ENCODE results near the gene RGS7. TPM values are rescaled to one million over a fixed set of nuclear protein-coding genes. Genes with fewer than 3 reads are reported as not detected.
A peak's percentile ranks its signal among the peaks of the same experiment; 100 is the strongest.
"Not testable (repeated sequence)": the region's sequence is repeated elsewhere in the genome, so short reads cannot be mapped to it uniquely, and the experiment has no call there.

RGS7 gene
- polyA plus RNA-seq, 1 donor, result 2.1 TPM

DNA sequence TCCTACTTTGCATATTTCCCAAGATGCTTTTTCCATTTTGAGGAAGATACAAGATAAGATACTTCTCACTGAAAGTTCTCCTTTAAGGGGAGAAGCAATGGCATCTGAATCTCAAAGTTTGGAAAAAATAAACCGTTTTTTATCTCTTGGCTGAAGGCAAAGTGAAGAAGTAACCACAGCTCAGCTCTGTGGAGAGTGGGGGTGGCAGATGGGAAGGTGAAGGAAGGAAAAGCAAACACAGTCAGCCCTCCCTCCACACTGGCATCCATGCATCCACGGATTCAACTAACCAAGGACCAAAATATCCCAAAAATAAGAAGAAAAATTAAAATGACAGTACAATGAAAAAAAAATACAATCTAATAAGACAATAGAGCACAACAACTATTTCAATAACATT is 211.1 kb downstream of the RGS7 start:
- Histone ChIP-seq H3K27ac (ENCODE audit: low read length) (no peak overlapping the region), H3K4me1 (ENCODE audit: control insufficient read depth, insufficient read depth, low read length) (peaks cover 18% of the 10 kb centered on the region), H3K27me3 (ENCODE audit: control insufficient read depth, insufficient read depth, low read length) (no peaks in the 10 kb centered on the region), H3K36me3 (ENCODE audit: control insufficient read depth, insufficient read depth, low read length) (no peaks in the 10 kb centered on the region), H3K9me3 (ENCODE audit: control insufficient read depth, low read depth, low read length) (peaks cover 2% of the 10 kb centered on the region), H3K4me3 (ENCODE audit: low read length) (no peak overlapping the region)
- 40% methylated on average over 1 of the region's 2 CpGs for WGBS (ENCODE audit: insufficient coverage, low lambda C conversion rate)
- no peak for DNase-seq

DNA sequence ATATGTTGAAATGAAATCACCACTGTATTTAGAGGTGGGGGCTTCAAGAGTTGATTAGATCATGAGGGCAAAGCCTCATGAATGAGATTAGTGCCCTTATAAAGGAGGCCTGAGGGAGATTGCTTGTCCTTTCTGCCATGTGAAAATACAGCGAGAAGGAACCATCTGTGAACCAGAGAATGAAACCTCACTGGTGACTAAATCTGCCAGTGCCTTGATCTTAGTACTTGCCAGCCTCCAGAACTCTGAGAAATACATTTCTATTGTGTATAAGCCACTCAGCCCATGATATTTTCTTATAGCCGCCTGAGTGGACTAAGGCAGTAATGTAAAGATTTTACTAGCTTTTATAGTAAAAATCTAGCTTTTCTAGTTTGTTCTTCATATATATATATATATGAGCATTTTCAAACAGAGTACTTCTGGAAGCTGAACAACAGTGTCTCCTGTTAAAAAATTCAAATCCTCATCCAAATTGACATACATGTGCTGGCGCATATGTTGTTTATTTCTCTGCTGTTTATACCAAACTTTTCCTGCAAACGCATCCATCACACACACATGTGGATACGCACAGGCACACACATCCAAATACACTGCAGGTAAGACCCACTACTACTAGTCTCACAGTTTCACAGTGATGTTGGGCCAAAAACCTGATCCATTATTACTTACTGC is 213.1 kb downstream of the RGS7 start:
- WGBS (ENCODE audit: insufficient coverage, low lambda C conversion rate), result 80% methylated on average over 1 of the region's 5 CpGs
- no peak for DNase-seq
- no peaks in the 10 kb centered on the region for H3K27me3 ChIP-seq (ENCODE audit: control insufficient read depth, insufficient read depth, low read length)
- no peaks in the 10 kb centered on the region for H3K36me3 ChIP-seq (ENCODE audit: control insufficient read depth, insufficient read depth, low read length)
- H3K4me1 ChIP-seq (ENCODE audit: control insufficient read depth, insufficient read depth, low read length), result peaks cover 22% of the 10 kb centered on the region
- no peak overlapping the region for H3K27ac ChIP-seq (ENCODE audit: low read length)
- H3K4me3 ChIP-seq (ENCODE audit: low read length), result no peak overlapping the region
- H3K9me3 ChIP-seq (ENCODE audit: control insufficient read depth, low read depth, low read length), result peaks cover 2% of the 10 kb centered on the region

DNA sequence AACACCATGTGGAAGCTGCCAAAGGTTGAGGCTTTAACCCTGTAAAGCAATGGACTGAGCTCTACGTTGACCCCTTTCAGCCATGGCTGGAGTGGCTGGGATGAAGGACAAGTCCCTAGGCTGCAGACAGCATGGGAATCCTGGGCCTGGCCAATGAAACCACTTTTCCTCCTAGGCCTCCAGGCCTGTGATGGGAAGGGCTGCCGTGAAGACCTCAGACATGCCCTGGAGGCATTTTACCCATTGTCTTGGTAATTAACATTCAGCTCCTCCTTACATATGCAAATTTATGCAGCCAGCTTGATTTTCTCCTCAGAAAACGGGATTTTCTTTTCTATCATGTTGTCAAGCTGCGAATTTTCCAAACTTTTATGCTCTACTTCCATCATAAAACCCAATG is 214.5 kb downstream of the RGS7 start:
- WGBS (ENCODE audit: insufficient coverage, low lambda C conversion rate), result 92% methylated on average over 2 of the region's 4 CpGs
- no peaks in the 10 kb centered on the region for H3K36me3 ChIP-seq (ENCODE audit: control insufficient read depth, insufficient read depth, low read length)
- H3K9me3 ChIP-seq (ENCODE audit: control insufficient read depth, low read depth, low read length), result peaks cover 2% of the 10 kb centered on the region
- no peak overlapping the region for H3K27ac ChIP-seq (ENCODE audit: low read length)
- no peak overlapping the region for H3K4me3 ChIP-seq (ENCODE audit: low read length)
- no peaks in the 10 kb centered on the region for H3K27me3 ChIP-seq (ENCODE audit: control insufficient read depth, insufficient read depth, low read length)
- peaks cover 22% of the 10 kb centered on the region for H3K4me1 ChIP-seq (ENCODE audit: control insufficient read depth, insufficient read depth, low read length)
- no peak for DNase-seq

DNA sequence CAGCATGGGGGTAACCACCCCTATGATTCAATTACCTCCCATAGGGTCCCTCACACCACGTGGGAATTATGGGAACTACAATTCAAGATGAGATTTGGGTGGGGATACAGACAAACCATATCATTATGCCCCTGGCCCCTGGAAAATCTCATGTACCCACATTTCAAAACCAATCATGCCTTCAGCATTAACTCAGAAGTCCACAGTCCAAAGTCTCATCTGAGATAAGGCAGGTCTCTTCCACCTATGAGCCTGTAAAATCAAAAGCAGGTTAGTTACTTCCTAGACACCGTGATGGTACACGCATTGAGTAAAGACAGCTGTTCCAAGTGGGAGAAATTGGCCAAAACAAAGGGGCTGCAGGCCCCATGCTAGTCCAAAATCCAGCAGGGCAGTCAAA is 215.4 kb downstream of the RGS7 start:
- not testable (repeated sequence) for H3K27me3 ChIP-seq (ENCODE audit: control insufficient read depth, insufficient read depth, low read length); H3K36me3 ChIP-seq (ENCODE audit: control insufficient read depth, insufficient read depth, low read length); H3K4me3 ChIP-seq (ENCODE audit: low read length); H3K9me3 ChIP-seq (ENCODE audit: control insufficient read depth, low read depth, low read length)
- peak; percentile 53 to 76 for DNase-seq
- peaks cover 22% of the 10 kb centered on the region for H3K4me1 ChIP-seq (ENCODE audit: control insufficient read depth, insufficient read depth, low read length)
- WGBS (ENCODE audit: insufficient coverage, low lambda C conversion rate), result no CpG with 5 or more reads among the region's 3 CpGs
- H3K27ac ChIP-seq (ENCODE audit: low read length), result peak overlapping the region; percentile 68

DNA sequence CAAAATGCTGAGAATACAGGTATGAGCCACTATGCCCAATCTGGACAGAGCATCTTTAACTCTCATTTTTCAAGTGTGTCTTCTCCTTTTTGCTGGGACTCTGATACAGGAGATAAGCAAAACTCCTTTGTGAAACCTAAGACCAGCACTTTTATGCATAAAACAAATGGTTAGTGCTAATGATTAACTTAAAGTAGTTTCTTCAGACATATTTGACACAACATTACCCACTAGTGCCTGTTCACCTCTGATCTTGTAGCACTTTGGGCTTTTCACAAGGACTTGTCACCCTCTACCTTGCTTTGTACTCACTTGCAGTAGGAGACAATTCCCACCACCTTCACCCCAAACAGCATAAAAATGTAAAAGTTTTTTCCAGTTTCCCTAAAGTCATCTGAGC is 216.3 kb downstream of the RGS7 start:
- Histone ChIP-seq H3K27me3 (ENCODE audit: control insufficient read depth, insufficient read depth, low read length) (no peaks in the 10 kb centered on the region), H3K4me1 (ENCODE audit: control insufficient read depth, insufficient read depth, low read length) (peaks cover 22% of the 10 kb centered on the region), H3K4me3 (ENCODE audit: low read length) (no peak overlapping the region), H3K36me3 (ENCODE audit: control insufficient read depth, insufficient read depth, low read length) (no peaks in the 10 kb centered on the region), H3K27ac (ENCODE audit: low read length) (peak overlapping the region; percentile 68), H3K9me3 (ENCODE audit: control insufficient read depth, low read depth, low read length) (peaks cover 2% of the 10 kb centered on the region)
- peak; percentile 5 to 45 for DNase-seq

DNA sequence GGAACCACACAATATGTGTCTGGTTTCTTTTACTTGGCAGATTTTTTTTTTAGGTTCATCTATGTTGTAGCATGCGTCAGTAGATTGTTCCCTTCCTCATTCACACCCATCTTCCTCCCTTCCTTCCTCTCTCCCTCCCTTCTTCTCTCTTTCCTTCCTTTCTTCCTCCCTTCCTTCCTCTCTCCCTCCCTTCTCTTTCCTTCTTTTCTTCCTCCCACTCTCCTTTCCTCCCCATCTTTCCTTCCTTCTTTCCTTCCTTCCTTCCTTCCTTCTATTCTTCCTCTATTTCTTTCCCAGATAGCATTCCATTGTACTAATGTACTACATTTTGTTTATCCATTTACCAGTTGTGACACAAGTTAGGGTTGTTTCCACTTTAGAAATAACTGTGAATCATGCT is 218.0 kb downstream of the RGS7 start:
- DNase-seq, result no peak
- 83% methylated on average over 1 of the region's 1 CpG for WGBS (ENCODE audit: insufficient coverage, low lambda C conversion rate)
- Histone ChIP-seq H3K9me3 (ENCODE audit: control insufficient read depth, low read depth, low read length) (peaks cover 5% of the 10 kb centered on the region), H3K27ac (ENCODE audit: low read length) (no peak overlapping the region), H3K4me1 (ENCODE audit: control insufficient read depth, insufficient read depth, low read length) (peaks cover 22% of the 10 kb centered on the region), H3K36me3 (ENCODE audit: control insufficient read depth, insufficient read depth, low read length) (no peaks in the 10 kb centered on the region), H3K4me3 (ENCODE audit: low read length) (no peak overlapping the region), H3K27me3 (ENCODE audit: control insufficient read depth, insufficient read depth, low read length) (no peaks in the 10 kb centered on the region)

DNA sequence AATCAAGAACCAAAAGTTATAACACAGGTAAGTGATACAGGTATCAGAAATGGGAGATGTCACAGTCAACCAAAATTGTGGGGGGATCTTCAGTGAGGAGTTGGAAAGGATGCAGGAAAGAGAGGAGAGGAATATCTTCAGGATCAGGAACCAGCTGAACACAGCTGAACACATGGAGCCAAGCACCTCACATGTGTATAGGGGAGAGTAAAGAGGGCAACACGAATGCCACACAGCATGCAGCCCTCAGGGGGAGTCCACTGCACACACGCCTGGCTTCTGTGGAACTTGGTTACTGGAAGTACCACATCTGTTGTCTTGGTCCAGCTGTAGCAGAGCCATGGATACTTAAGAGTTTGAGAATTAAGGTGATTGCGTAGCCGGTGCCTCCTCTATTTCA is 218.8 kb downstream of the RGS7 start:
- H3K27ac ChIP-seq (ENCODE audit: low read length), result no peak overlapping the region
- H3K9me3 ChIP-seq (ENCODE audit: control insufficient read depth, low read depth, low read length), result peaks cover 5% of the 10 kb centered on the region
- WGBS (ENCODE audit: insufficient coverage, low lambda C conversion rate), result no CpG with 5 or more reads among the region's 4 CpGs
- peaks cover 22% of the 10 kb centered on the region for H3K4me1 ChIP-seq (ENCODE audit: control insufficient read depth, insufficient read depth, low read length)
- DNase-seq, result no peak
- H3K36me3 ChIP-seq (ENCODE audit: control insufficient read depth, insufficient read depth, low read length), result no peaks in the 10 kb centered on the region
- no peaks in the 10 kb centered on the region for H3K27me3 ChIP-seq (ENCODE audit: control insufficient read depth, insufficient read depth, low read length)
- no peak overlapping the region for H3K4me3 ChIP-seq (ENCODE audit: low read length)

DNA sequence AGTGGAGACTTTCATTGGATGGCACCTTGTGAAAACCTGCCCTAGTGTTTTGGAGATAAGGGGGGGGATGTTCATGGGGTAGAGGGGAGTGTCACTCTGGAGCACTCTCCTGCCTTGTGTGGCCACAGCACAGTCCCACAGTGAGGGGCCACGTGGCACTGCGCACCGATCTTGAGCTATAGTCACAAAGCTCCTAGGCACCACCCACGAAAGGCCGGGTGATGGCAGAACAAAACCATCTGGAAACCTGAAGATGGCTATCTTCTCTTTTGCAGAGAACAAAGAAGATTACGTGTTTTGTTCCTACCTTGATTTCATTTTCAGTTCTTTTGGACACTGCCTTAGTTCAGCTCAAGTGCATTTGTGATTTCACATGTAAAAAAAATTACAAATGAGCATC is 220.6 kb downstream of the RGS7 start:
- Histone ChIP-seq H3K36me3 (ENCODE audit: control insufficient read depth, insufficient read depth, low read length) (no peaks in the 10 kb centered on the region), H3K27ac (ENCODE audit: low read length) (no peak overlapping the region), H3K4me3 (ENCODE audit: low read length) (no peak overlapping the region), H3K9me3 (ENCODE audit: control insufficient read depth, low read depth, low read length) (peaks cover 3% of the 10 kb centered on the region), H3K27me3 (ENCODE audit: control insufficient read depth, insufficient read depth, low read length) (no peaks in the 10 kb centered on the region), H3K4me1 (ENCODE audit: control insufficient read depth, insufficient read depth, low read length) (peaks cover 9% of the 10 kb centered on the region)
- 100% methylated on average over 3 of the region's 6 CpGs for WGBS (ENCODE audit: insufficient coverage, low lambda C conversion rate)
- DNase-seq, result no peak

DNA sequence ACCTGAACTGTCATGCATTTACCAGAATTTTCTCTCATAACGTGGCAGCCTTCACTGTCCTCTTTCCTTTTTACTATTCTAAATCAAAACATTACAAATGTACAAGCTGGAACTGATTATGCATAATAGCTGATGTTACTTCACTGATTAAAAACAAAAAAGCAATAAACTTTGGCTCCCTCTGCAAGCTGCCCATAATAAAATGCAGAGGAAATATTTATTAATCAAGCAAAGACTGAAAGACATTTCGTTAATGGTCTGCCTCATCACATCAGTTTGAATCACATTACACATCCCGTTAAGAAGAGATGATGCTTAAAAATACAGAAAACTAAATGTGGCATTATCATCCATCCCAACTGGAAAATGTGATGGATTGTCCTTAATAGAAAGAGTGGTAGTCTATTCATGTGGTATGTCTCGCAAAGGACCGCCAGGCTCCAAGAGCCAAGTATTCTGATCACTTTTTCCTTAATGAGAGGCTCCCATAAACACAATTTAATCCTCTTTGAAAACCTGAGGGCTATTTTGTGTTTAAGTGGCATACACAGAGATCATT is 225.3 kb downstream of the RGS7 start:
- Histone ChIP-seq H3K27ac (ENCODE audit: low read length) (no peak overlapping the region), H3K4me1 (ENCODE audit: control insufficient read depth, insufficient read depth, low read length) (no peaks in the 10 kb centered on the region), H3K27me3 (ENCODE audit: control insufficient read depth, insufficient read depth, low read length) (no peaks in the 10 kb centered on the region), H3K9me3 (ENCODE audit: control insufficient read depth, low read depth, low read length) (peaks cover 3% of the 10 kb centered on the region), H3K4me3 (ENCODE audit: low read length) (no peak overlapping the region), H3K36me3 (ENCODE audit: control insufficient read depth, insufficient read depth, low read length) (no peaks in the 10 kb centered on the region)
- DNase-seq, result no peak
- WGBS (ENCODE audit: insufficient coverage, low lambda C conversion rate), result 90% methylated on average over 5 of the region's 5 CpGs

DNA sequence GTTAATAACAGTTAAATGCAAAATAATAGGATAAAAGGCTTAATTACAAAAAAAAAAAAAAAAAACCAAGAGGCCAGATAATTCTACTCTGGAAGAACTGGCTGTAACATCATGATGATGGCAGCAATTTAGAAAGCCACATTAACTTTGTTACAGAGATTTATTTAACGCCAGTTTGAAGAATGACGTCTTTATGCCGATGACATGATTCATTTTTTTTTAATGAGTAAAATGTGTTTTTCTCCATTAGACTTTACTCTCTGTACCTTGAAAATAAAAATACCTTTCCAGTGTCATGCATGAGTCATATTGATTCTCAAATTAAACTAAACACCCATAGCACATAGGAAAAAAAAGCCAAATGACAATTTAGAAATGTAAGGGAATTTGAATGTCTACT is 226.1 kb downstream of the RGS7 start:
- no peaks in the 10 kb centered on the region for H3K4me1 ChIP-seq (ENCODE audit: control insufficient read depth, insufficient read depth, low read length)
- no peaks in the 10 kb centered on the region for H3K27me3 ChIP-seq (ENCODE audit: control insufficient read depth, insufficient read depth, low read length)
- H3K27ac ChIP-seq (ENCODE audit: low read length), result no peak overlapping the region
- H3K4me3 ChIP-seq (ENCODE audit: low read length), result no peak overlapping the region
- no peaks in the 10 kb centered on the region for H3K36me3 ChIP-seq (ENCODE audit: control insufficient read depth, insufficient read depth, low read length)
- WGBS (ENCODE audit: insufficient coverage, low lambda C conversion rate), result 90% methylated on average over 3 of the region's 3 CpGs
- H3K9me3 ChIP-seq (ENCODE audit: control insufficient read depth, low read depth, low read length), result peaks cover 3% of the 10 kb centered on the region
- no peak for DNase-seq

All from large intestine (tissue), 3 donors.